ENCODE data around the gene PRSS22.

Gene PRSS22

GRCh38 chr16:2835638-2836493, 22.1 kb downstream of the PRSS22 start:
- peak; percentile 96 for DNase-seq (ENCODE audit: low read depth)
- no peak overlapping the region for H3K4me3 ChIP-seq (ENCODE audit: control insufficient read depth, low read depth, low read length)
- TF ChIP-seq CTCF (IDR thresholded peaks at IDR 0.05; ENCODE audit: control insufficient read depth, insufficient read depth, low read depth, low read length, missing control alignments), result no peak

- no peak for DNase-seq (ENCODE audit: low read depth)
- TF ChIP-seq CTCF (IDR thresholded peaks at IDR 0.05; ENCODE audit: control insufficient read depth, insufficient read depth, low read depth, low read length, missing control alignments), result no peak
- H3K4me3 ChIP-seq (ENCODE audit: control insufficient read depth, low read depth, low read length), result no peak overlapping the region
These were observed 23.0 kb downstream of the PRSS22 start for GRCh38 chr16:2834968-2835367.

- TF ChIP-seq CTCF (IDR thresholded peaks at IDR 0.05; ENCODE audit: control insufficient read depth, insufficient read depth, low read depth, low read length, missing control alignments), result no peak
- no peak for DNase-seq (ENCODE audit: low read depth)
- H3K4me3 ChIP-seq (ENCODE audit: control insufficient read depth, low read depth, low read length), result no peak overlapping the region
These were observed 24.2 kb downstream of the PRSS22 start for GRCh38 chr16:2833776-2834175.

- no peak for TF ChIP-seq CTCF (IDR thresholded peaks at IDR 0.05; ENCODE audit: control insufficient read depth, insufficient read depth, low read depth, low read length, missing control alignments)
- no peak for DNase-seq (ENCODE audit: low read depth)
- H3K4me3 ChIP-seq (ENCODE audit: control insufficient read depth, low read depth, low read length), result no peak overlapping the region
These were observed 26.8 kb downstream of the PRSS22 start for GRCh38 chr16:2831203-2831602.

- no peak for TF ChIP-seq CTCF (IDR thresholded peaks at IDR 0.05; ENCODE audit: control insufficient read depth, insufficient read depth, low read depth, low read length, missing control alignments)
- DNase-seq (ENCODE audit: low read depth), result no peak
These were observed 27.6 kb downstream of the PRSS22 start for GRCh38 chr16:2830355-2830695.

GRCh38 chr16:2829501-2830354, 28.2 kb downstream of the PRSS22 start, which contains the start of gene ZG16B:
ZG16B (plus strand) TSS chr16:2830303; CDS start chr16:2830442, 139 bp downstream.
- no peak within 1 kb of the TSS for H3K4me3 ChIP-seq (ENCODE audit: control insufficient read depth, low read depth, low read length)
- TF ChIP-seq CTCF (IDR thresholded peaks at IDR 0.05; ENCODE audit: control insufficient read depth, insufficient read depth, low read depth, low read length, missing control alignments), result no peak
- no peak for DNase-seq (ENCODE audit: low read depth)

More at GRCh38 chr16:2830355-2830695, 27.6 kb downstream of the PRSS22 start:
- no peak overlapping the region for H3K4me3 ChIP-seq (ENCODE audit: control insufficient read depth, low read depth, low read length)

All from AG09309 (cell line).